Upper lobe of left lung (tissue), 6 donors: Measurements from ENCODE around the gene CCNI. TPM values are rescaled to one million over a fixed set of nuclear protein-coding genes. Genes with fewer than 3 reads are reported as not detected.

Experiments
- ATAC-seq, 2 donors: fragments of 200-7000 bp; cut with Tn5 transposase; one replicate each; pipeline ENCODE4 v1.9.1; 2022; ENCODE audit warnings: mild to moderate bottlenecking in 2 of 2, moderate library complexity in 2 of 2; ENCODE audit not compliant: low FRiP score in 2 of 2
- DNase-seq, 2 donors: peaks; one replicate each; pipeline ENCODE4 v3.0.0-alpha.2; 2019 to 2020
- H3K27ac ChIP-seq, 4 donors: fragments of 200-600 bp; sonication (generic); one replicate each; pipeline ENCODE4 v1.5.1; 2016 to 2019
- H3K27me3 ChIP-seq, 4 donors: fragments of 200-600 bp; sonication (generic); one replicate each; pipeline ENCODE4 v1.5.1; 2017 to 2019
- H3K36me3 ChIP-seq, 4 donors: fragments of 200-600 bp; sonication (generic); one replicate each; pipeline ENCODE4 v1.5.1; 2016 to 2019
- H3K4me1 ChIP-seq, 4 donors: fragments of 200-600 bp; sonication (generic); one replicate each; pipeline ENCODE4 v1.5.1; 2018 to 2019
- H3K4me3 ChIP-seq, 4 donors: fragments of 200-600 bp; sonication (generic); one replicate each; pipeline ENCODE4 v1.5.1; 2017 to 2019; ENCODE audit warnings: mild to moderate bottlenecking in 2 of 4, moderate library complexity in 1 of 4
- H3K9me3 ChIP-seq, 4 donors: fragments of 200-600 bp; sonication (generic); one replicate each; pipeline ENCODE4 v1.5.1; 2018 to 2019
- EP300 ChIP-seq, 4 donors: sonication (generic); formaldehyde crosslinking; IDR thresholded peaks; one replicate each; pipeline ENCODE4 v1.5.1; 2017; ENCODE audit warnings: antibody characterized with exemption in 4 of 4, control low read depth in 2 of 4
- POLR2A ChIP-seq, 4 donors: fragments of 450-650 bp; IDR thresholded peaks; one replicate each; pipeline ENCODE4 v1.5.1; 2016 to 2017; ENCODE audit warnings: antibody characterized with exemption in 4 of 4, mild to moderate bottlenecking in 2 of 4
- POLR2AphosphoS5 ChIP-seq, 2 donors: sonication (generic); formaldehyde crosslinking; IDR thresholded peaks; one replicate each; pipeline ENCODE4 v1.5.1; 2017; ENCODE audit warnings: antibody characterized with exemption in 2 of 2
- WGBS, 2 donors: methylation state at CpG; one replicate each; pipeline ENCODE4 v1.1.5; 2017 to 2018; 5-methylcytosine and 5-hydroxymethylcytosine counted together
- total RNA-seq, 6 donors: library from RNA; depleted of rRNA in 4 of 6; stranded (reverse); fragments of >200 nt in 4 of 6; gene quantifications; one replicate each; pipeline versions ENCODE4 v1.1.0 to v1.2.1, GENCODE V29; 2016 to 2021
- TF ChIP-seq, protein P1 (sequence below), 6 experiments: fragments of 450-650 bp in 4 of 6; fragments of 200-600 bp in 2 of 6; sonication (generic) in 2 of 6; IDR thresholded peaks; one replicate each; pipeline ENCODE4 v1.5.1; 2016 to 2019; ENCODE audit warnings: antibody characterized with exemption in 6 of 6
- donor health status: DM: no; HTN: no; CAD: no; lungs with moderate emphysema.
- donor health status: DM: no; HTN: yes; CAD: no; lungs with severe emphysema.

Gene CCNI, protein sequence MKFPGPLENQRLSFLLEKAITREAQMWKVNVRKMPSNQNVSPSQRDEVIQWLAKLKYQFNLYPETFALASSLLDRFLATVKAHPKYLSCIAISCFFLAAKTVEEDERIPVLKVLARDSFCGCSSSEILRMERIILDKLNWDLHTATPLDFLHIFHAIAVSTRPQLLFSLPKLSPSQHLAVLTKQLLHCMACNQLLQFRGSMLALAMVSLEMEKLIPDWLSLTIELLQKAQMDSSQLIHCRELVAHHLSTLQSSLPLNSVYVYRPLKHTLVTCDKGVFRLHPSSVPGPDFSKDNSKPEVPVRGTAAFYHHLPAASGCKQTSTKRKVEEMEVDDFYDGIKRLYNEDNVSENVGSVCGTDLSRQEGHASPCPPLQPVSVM
- total RNA-seq = 100 to 1,000 TPM; 132 to 305 (median 216) TPM

GRCh38 chr4:77075869-77076799 is at the start of gene CCNI:
Gene CCNI (minus strand): TSS chr4:77075989. CDS start chr4:77066362, 9,627 bp downstream.
- Histone ChIP-seq H3K27ac (peak within 1 kb of the TSS; percentile 97 to 100 (median 100)), H3K27me3 (no peaks in the 10 kb centered on the region), H3K9me3 (no peaks in the 10 kb centered on the region), H3K36me3 (no peaks in the 10 kb centered on the region), H3K4me1 (peaks cover 18 to 39% (median 31%) of the 10 kb centered on the region in 4 donors), H3K4me3 (peak within 1 kb of the TSS; percentile 64 to 92 (median 73))
- DNase-seq (peak; percentile 96 to 97), ATAC-seq (peak; percentile 97 to 99)
- 0 to 1% methylated on average over 48 to 54 of the region's 54 CpGs for WGBS, 2 donors
- TF ChIP-seq POLR2AphosphoS5 (IDR thresholded peaks at IDR 0.05) (peak; percentile 91 to 92), POLR2A (IDR thresholded peaks at IDR 0.05) (peak in 3 of 4 donors; percentile 55 to 85 (median 80)), EP300 (IDR thresholded peaks at IDR 0.05) (peak in 1 of 4 donors; percentile 49)
- TF ChIP-seq, protein P1, sequence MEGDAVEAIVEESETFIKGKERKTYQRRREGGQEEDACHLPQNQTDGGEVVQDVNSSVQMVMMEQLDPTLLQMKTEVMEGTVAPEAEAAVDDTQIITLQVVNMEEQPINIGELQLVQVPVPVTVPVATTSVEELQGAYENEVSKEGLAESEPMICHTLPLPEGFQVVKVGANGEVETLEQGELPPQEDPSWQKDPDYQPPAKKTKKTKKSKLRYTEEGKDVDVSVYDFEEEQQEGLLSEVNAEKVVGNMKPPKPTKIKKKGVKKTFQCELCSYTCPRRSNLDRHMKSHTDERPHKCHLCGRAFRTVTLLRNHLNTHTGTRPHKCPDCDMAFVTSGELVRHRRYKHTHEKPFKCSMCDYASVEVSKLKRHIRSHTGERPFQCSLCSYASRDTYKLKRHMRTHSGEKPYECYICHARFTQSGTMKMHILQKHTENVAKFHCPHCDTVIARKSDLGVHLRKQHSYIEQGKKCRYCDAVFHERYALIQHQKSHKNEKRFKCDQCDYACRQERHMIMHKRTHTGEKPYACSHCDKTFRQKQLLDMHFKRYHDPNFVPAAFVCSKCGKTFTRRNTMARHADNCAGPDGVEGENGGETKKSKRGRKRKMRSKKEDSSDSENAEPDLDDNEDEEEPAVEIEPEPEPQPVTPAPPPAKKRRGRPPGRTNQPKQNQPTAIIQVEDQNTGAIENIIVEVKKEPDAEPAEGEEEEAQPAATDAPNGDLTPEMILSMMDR (IDR thresholded peaks at IDR 0.05) = peak in 1 of 6 experiments; percentile 16

GRCh38 chr4:77124576-77124975 is 48.8 kb upstream of the CCNI start:
- ATAC-seq = no peak
- Histone ChIP-seq H3K4me1 (peaks cover 0 to 10% (median 2%) of the 10 kb centered on the region in 4 donors), H3K9me3 (no peaks in the 10 kb centered on the region), H3K27me3 (no peaks in the 10 kb centered on the region), H3K27ac (no peak overlapping the region), H3K4me3 (no peak overlapping the region), H3K36me3 (no peaks in the 10 kb centered on the region)
- TF ChIP-seq POLR2AphosphoS5 (IDR thresholded peaks at IDR 0.05) (no peak), POLR2A (IDR thresholded peaks at IDR 0.05) (no peak), EP300 (IDR thresholded peaks at IDR 0.05) (no peak)
- TF ChIP-seq, protein P1 (IDR thresholded peaks at IDR 0.05) = no peak
- no peak for DNase-seq
- WGBS, 2 donors = 51 to 62% methylated on average over 3 of the region's 3 CpGs

GRCh38 chr4:77123411-77123810 is 47.6 kb upstream of the CCNI start:
- no peak overlapping the region for H3K27ac ChIP-seq
- no peaks in the 10 kb centered on the region for H3K27me3 ChIP-seq
- DNase-seq (no peak), ATAC-seq (no peak)
- peaks cover 0 to 10% (median 2%) of the 10 kb centered on the region in 4 donors for H3K4me1 ChIP-seq
- no peaks in the 10 kb centered on the region for H3K36me3 ChIP-seq
- 67 to 76% methylated on average over 1 of the region's 1 CpG for WGBS, 2 donors
- H3K9me3 ChIP-seq = no peaks in the 10 kb centered on the region
- H3K4me3 ChIP-seq = no peak overlapping the region
- TF ChIP-seq EP300 (IDR thresholded peaks at IDR 0.05) = no peak
- no peak for TF ChIP-seq POLR2A (IDR thresholded peaks at IDR 0.05)
- TF ChIP-seq POLR2AphosphoS5 (IDR thresholded peaks at IDR 0.05) = no peak
- TF ChIP-seq, protein P1 (IDR thresholded peaks at IDR 0.05) = no peak

DNA sequence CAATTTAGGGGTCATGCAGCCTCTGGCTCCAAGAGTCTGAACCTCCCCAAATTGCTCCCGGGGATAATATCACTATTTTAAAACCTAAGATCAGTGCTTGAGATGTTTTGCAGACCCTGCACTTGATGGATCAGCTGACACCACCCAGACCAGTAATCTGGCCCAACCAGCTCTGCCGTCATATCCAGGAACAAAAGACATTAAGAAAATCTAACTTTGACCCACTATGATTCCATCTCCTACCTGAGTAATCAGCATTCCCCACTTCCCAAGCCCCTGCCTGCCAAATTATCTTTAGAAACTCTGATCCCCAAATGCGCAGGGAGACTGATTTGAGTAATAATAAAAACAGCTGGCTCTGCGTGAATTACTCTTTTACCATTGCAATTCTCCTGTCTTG is 46.9 kb upstream of the CCNI start:
- DNase-seq = no peak
- H3K36me3 ChIP-seq = no peaks in the 10 kb centered on the region
- no peak for ATAC-seq
- TF ChIP-seq EP300 (IDR thresholded peaks at IDR 0.05) (no peak), POLR2AphosphoS5 (IDR thresholded peaks at IDR 0.05) (no peak), POLR2A (IDR thresholded peaks at IDR 0.05) (no peak)
- TF ChIP-seq, protein P1 (IDR thresholded peaks at IDR 0.05) = no peak
- no peaks in the 10 kb centered on the region for H3K9me3 ChIP-seq
- no peaks in the 10 kb centered on the region for H3K27me3 ChIP-seq
- no peak overlapping the region for H3K4me3 ChIP-seq
- H3K4me1 ChIP-seq = peaks cover 0 to 10% (median 0%) of the 10 kb centered on the region in 4 donors
- no peak overlapping the region for H3K27ac ChIP-seq
- 81 to 82% methylated on average over 4 of the region's 4 CpGs for WGBS, 2 donors
